K562 (cell line): Measurements from ENCODE around the gene KCNJ15. TPM values are rescaled to one million over a fixed set of nuclear protein-coding genes. Genes with fewer than 3 reads are reported as not detected.

Experiments used
- ETS2 ChIP-seq: IDR thresholded peaks from 2 replicates; pipeline ENCODE4 v1.6.1; 2016; ENCODE audit warnings: borderline replicate concordance, missing genetic modification characterization, mild to moderate bottlenecking, moderate library complexity, missing compliant biosample characterization; ENCODE audit not compliant: poor library complexity, severe bottlenecking
- FOXK1 ChIP-seq: sonication (generic); formaldehyde crosslinking; IDR thresholded peaks from 2 replicates; pipeline ENCODE4 v1.8.0; 2022; ENCODE audit warnings: missing genetic modification reagents, mild to moderate bottlenecking, borderline replicate concordance
- KDM2B ChIP-seq: fragments of 250-450 bp; sonication (Bioruptor Pico); IDR thresholded peaks from 2 replicates; pipeline ENCODE4 v1.8.0; 2021; ENCODE audit warnings: mild to moderate bottlenecking, moderate library complexity
- LCOR ChIP-seq: sonication (generic); formaldehyde crosslinking; IDR thresholded peaks from 2 replicates; pipeline ENCODE4 v1.8.0; 2022; ENCODE audit warnings: mild to moderate bottlenecking, missing genetic modification reagents
- LEF1 ChIP-seq: fragments of 450-650 bp; IDR thresholded peaks from 2 replicates; pipeline ENCODE4 v1.6.1; 2016; ENCODE audit warnings: mild to moderate bottlenecking
- NFE2L1 ChIP-seq: fragments of 450-650 bp; IDR thresholded peaks from 2 replicates; pipeline ENCODE4 v1.6.1; 2016; ENCODE audit warnings: missing genetic modification characterization, low read depth, mild to moderate bottlenecking, missing compliant biosample characterization, moderate library complexity, borderline replicate concordance
- OTX1 ChIP-seq: fragments of 450-650 bp; formaldehyde crosslinking; IDR thresholded peaks from 2 replicates; pipeline ENCODE4 v1.4.0; 2022; ENCODE audit warnings: mild to moderate bottlenecking
- PCBP2 ChIP-seq: fragments of 200-400 bp; formaldehyde crosslinking; IDR thresholded peaks from 2 replicates; pipeline ENCODE4 v1.6.1; 2018; ENCODE audit warnings: low read length, low read depth, mild to moderate bottlenecking, moderate library complexity; ENCODE audit not compliant: poor library complexity, severe bottlenecking
- SAFB ChIP-seq: fragments of 200-400 bp; formaldehyde crosslinking; IDR thresholded peaks from 2 replicates; pipeline ENCODE4 v1.6.1; 2017; ENCODE audit warnings: low read depth, low read length, borderline replicate concordance
- SMAD3 ChIP-seq: fragments of 450-650 bp; formaldehyde crosslinking; conservative IDR thresholded peaks from 2 replicates; pipeline ENCODE4 v1.4.0; 2020; ENCODE audit warnings: mild to moderate bottlenecking
- SMARCA4 ChIP-seq: fragments of 450-650 bp; IDR thresholded peaks from 2 replicates; pipeline ENCODE4 v1.6.1; 2016
- SPI1 ChIP-seq: IDR thresholded peaks from 2 replicates; pipeline ENCODE4 v1.6.1; 2011; ENCODE audit warnings: low read depth, low read length, control low read depth, borderline replicate concordance
- TSC22D4 ChIP-seq: fragments of 450-650 bp; IDR thresholded peaks from 2 replicates; pipeline ENCODE4 v1.6.1; 2016; ENCODE audit warnings: missing genetic modification characterization, missing biosample characterization, control low read depth
- ZNF444 ChIP-seq: fragments of 250-450 bp; sonication (Bioruptor Pico); IDR thresholded peaks from 2 replicates; pipeline ENCODE4 v1.4.0; 2020; ENCODE audit warnings: mild to moderate bottlenecking, moderate library complexity
- ZNF644 ChIP-seq: fragments of 200-800 bp; sonication (Bioruptor generic); IDR thresholded peaks from 2 replicates; pipeline ENCODE4 v1.6.1; 2016; ENCODE audit warnings: low read depth, missing genetic modification characterization, missing compliant biosample characterization
- ZNF717 ChIP-seq: fragments of 250-450 bp; sonication (Bioruptor Pico); IDR thresholded peaks from 2 replicates; pipeline ENCODE4 v1.5.0; 2021
- ZNF76 ChIP-seq: fragments of 250-450 bp; sonication (Bioruptor Pico); IDR thresholded peaks from 2 replicates; pipeline ENCODE4 v1.4.0; 2020; ENCODE audit warnings: mild to moderate bottlenecking, moderate library complexity, borderline replicate concordance
- ZZZ3 ChIP-seq: fragments of 450-650 bp; IDR thresholded peaks from 2 replicates; pipeline ENCODE4 v1.6.1; 2016; ENCODE audit warnings: antibody characterized with exemption, mild to moderate bottlenecking, moderate library complexity
- polyA plus RNA-seq, 8 experiments: library from polyadenylated mRNA; depleted of rRNA in 4 of 8; stranded (reverse) in 5 of 8; unstranded in 3 of 8; fragments of >200 nt; fragmentation: Nextera tagmentation in 2 of 8; fragmentation: Illumina TruSeq in 1 of 8; extraction: Ambion mirVana in 2 of 8; extraction: Trizol in 1 of 8; gene quantifications; 2 replicates each; pipeline versions ENCODE4 v1.2.1 to v1.2.3, GENCODE V29; 2011 to 2014; ENCODE audit warnings: inconsistent platforms in 1 of 8, missing spikeins in 1 of 8
- total RNA-seq, 7 experiments: library from RNA; depleted of rRNA in 6 of 7; stranded (reverse); fragments of >200 nt in 6 of 7; fragmentation: Illumina TruSeq in 2 of 7; extraction: Trizol in 2 of 7; gene quantifications; 2 replicates each; pipeline versions ENCODE4 v1.2.1 to v1.2.3, GENCODE V29; 2011 to 2021; ENCODE audit warnings: low replicate concordance in 1 of 7
- TF ChIP-seq, protein P1 (sequence below), 2 experiments: fragments of 450-650 bp in 1 of 2; IDR thresholded peaks; 2 replicates each; pipeline ENCODE4 v1.6.1; 2011 to 2017; ENCODE audit warnings: low read depth in 2 of 2, antibody characterized with exemption in 1 of 2, borderline replicate concordance in 1 of 2, low read length in 1 of 2, mild to moderate bottlenecking in 1 of 2, mixed read lengths in 1 of 2; ENCODE audit not compliant: control insufficient read depth in 1 of 2
- TF ChIP-seq, protein P2 (sequence below): IDR thresholded peaks from 2 replicates; pipeline ENCODE4 v1.6.1; 2016; ENCODE audit warnings: missing genetic modification characterization, missing compliant biosample characterization

The KCNJ15 gene
- total and polyA plus RNA-seq, 9 of the 15 experiments (the other 6 are each of a cell fraction or from before 2014, with no cell fraction given) = 0.20 to 3.0 (median 0.72) TPM; not detected in 1

DNA sequence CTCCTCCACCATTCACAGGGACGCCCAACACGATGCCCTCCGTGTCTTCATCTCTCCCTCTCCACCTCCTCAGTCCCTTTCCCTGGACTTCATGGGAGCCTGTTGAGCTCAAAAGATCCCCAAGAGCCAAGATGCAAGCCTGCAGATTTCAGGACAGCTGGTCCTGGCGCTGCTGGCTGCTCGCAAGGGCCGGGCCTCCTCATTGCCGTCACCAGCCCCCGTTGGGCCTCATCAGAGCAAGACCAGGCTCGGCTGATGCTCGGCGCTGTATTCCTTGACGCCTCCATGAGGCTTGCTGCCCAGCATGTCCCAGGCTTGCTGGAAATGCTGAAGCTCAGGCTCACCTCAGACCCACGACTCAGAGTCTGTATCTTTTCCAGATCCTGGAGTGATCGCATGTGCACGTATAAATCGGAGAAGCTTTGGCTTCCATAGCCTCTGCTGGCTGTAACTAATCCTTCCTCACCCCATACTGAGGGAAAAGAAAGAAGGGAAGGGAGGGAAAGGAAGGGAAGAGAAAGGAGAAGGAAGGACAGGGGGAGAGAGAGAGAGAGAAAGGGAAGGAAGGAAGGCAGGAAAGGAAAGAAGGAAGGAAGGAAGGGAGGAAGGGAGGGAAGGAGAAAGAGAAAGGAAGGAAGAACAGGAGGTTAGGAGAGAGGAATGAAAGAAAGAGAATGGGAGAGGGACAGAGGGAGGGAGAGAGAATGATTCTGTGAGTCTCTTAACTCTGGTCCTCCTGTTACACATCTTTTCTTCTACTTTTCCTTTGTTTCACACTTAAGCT is 94.6 kb downstream of the KCNJ15 start (continued):
- TF ChIP-seq, protein P1, sequence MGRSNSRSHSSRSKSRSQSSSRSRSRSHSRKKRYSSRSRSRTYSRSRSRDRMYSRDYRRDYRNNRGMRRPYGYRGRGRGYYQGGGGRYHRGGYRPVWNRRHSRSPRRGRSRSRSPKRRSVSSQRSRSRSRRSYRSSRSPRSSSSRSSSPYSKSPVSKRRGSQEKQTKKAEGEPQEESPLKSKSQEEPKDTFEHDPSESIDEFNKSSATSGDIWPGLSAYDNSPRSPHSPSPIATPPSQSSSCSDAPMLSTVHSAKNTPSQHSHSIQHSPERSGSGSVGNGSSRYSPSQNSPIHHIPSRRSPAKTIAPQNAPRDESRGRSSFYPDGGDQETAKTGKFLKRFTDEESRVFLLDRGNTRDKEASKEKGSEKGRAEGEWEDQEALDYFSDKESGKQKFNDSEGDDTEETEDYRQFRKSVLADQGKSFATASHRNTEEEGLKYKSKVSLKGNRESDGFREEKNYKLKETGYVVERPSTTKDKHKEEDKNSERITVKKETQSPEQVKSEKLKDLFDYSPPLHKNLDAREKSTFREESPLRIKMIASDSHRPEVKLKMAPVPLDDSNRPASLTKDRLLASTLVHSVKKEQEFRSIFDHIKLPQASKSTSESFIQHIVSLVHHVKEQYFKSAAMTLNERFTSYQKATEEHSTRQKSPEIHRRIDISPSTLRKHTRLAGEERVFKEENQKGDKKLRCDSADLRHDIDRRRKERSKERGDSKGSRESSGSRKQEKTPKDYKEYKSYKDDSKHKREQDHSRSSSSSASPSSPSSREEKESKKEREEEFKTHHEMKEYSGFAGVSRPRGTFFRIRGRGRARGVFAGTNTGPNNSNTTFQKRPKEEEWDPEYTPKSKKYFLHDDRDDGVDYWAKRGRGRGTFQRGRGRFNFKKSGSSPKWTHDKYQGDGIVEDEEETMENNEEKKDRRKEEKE (IDR thresholded peaks at IDR 0.05; ENCODE audit: borderline replicate concordance in 1 of 2, control insufficient read depth in 1 of 2, low read depth in 2 of 2, low read length in 1 of 2) = 0 out of 4 replicates have a peak, but pooled peaks of 1 of the 2 experiments have one; percentile 24
- no peak for TF ChIP-seq ZNF644
- TF ChIP-seq ZNF717 = no peak
- no peak for TF ChIP-seq ZZZ3
- TF ChIP-seq ZNF76 (CRISPR knock-in tag) = no peak
- no peak for TF ChIP-seq SPI1
- TF ChIP-seq LEF1 = no peak
- TF ChIP-seq ETS2 (tag) = no peak
- no peak for TF ChIP-seq SMAD3 (CRISPR knock-in tag)
- TF ChIP-seq ZNF444 (CRISPR knock-in tag) = no peak
- no peak for TF ChIP-seq FOXK1 (CRISPR knock-in tag)
- no peak for TF ChIP-seq SAFB
- peak; percentile 71; the same call in 1 of the 2 replicates for TF ChIP-seq OTX1
- TF ChIP-seq, protein P2, sequence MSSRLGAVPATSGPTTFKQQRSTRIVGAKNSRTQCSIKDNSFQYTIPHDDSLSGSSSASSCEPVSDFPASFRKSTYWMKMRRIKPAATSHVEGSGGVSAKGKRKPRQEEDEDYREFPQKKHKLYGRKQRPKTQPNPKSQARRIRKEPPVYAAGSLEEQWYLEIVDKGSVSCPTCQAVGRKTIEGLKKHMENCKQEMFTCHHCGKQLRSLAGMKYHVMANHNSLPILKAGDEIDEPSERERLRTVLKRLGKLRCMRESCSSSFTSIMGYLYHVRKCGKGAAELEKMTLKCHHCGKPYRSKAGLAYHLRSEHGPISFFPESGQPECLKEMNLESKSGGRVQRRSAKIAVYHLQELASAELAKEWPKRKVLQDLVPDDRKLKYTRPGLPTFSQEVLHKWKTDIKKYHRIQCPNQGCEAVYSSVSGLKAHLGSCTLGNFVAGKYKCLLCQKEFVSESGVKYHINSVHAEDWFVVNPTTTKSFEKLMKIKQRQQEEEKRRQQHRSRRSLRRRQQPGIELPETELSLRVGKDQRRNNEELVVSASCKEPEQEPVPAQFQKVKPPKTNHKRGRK (tag) = peak; percentile 85
- TF ChIP-seq LCOR (CRISPR knock-in tag) = no peak
- peak; percentile 30 for TF ChIP-seq PCBP2
- no peak for TF ChIP-seq TSC22D4 (tag)
- TF ChIP-seq SMARCA4 = no peak
- TF ChIP-seq KDM2B (CRISPR knock-in tag) = no peak
- TF ChIP-seq NFE2L1 (tag) = no peak
